HL-60 (cell line): ENCODE measurements around the gene ZNF549.

Source experiments
- DNase-seq, 2 experiments: peaks; one replicate each; pipeline ENCODE4 v3.0.0-alpha.2; 2010 to 2020; ENCODE audit warnings: low read depth in 1 of 2, low spot score in 1 of 2
- H3K27ac ChIP-seq: fragments of 250-450 bp; sonication (Bioruptor Pico); replicated peaks from 2 replicates; pipeline ENCODE4 v1.5.1; 2020; ENCODE audit warnings: mild to moderate bottlenecking, moderate library complexity
- H3K27me3 ChIP-seq: fragments of 250-450 bp; sonication (Bioruptor Pico); 2 replicates; pipeline ENCODE4 v1.5.1; 2021; ENCODE audit warnings: mild to moderate bottlenecking, moderate library complexity; ENCODE audit not compliant: insufficient read depth, poor library complexity, severe bottlenecking
- H3K4me3 ChIP-seq: replicated peaks from 2 replicates; pipeline ENCODE4 v1.5.1; 2011; ENCODE audit warnings: mild to moderate bottlenecking, control low read depth, low read length; ENCODE audit not compliant: insufficient read depth
- CTCF ChIP-seq: IDR thresholded peaks from one replicate; pipeline ENCODE4 v1.5.1; 2011; ENCODE audit warnings: low read length, control low read depth, inconsistent platforms; ENCODE audit not compliant: insufficient read depth
- GABPA ChIP-seq: IDR thresholded peaks from 2 replicates; pipeline ENCODE4 v1.6.1; 2012; ENCODE audit warnings: low read depth
- POLR2AphosphoS5 ChIP-seq: IDR thresholded peaks from 2 replicates; pipeline ENCODE4 v1.6.1; 2012; ENCODE audit warnings: low read depth
- REST ChIP-seq: IDR thresholded peaks from 2 replicates; pipeline ENCODE4 v1.6.1; 2012; ENCODE audit warnings: low read depth; ENCODE audit not compliant: insufficient replicate concordance
- SPI1 ChIP-seq: IDR thresholded peaks from 2 replicates; pipeline ENCODE4 v1.6.1; 2012; ENCODE audit warnings: low read depth, mild to moderate bottlenecking, borderline replicate concordance

Gene ZNF549

GRCh38 chr19:57506163-57506562, 21.0 kb upstream of the ZNF549 start:
- H3K27me3 ChIP-seq, result no peaks in the 10 kb centered on the region
- DNase-seq, result no peak
- H3K4me3 ChIP-seq, result no peak overlapping the region
- TF ChIP-seq GABPA (no peak), REST (no peak), CTCF (no peak), POLR2AphosphoS5 (no peak), SPI1 (no peak)
- H3K27ac ChIP-seq, result no peak overlapping the region

GRCh38 chr19:57511484-57511883, 15.7 kb upstream of the ZNF549 start:
- TF ChIP-seq REST (no peak), GABPA (no peak), POLR2AphosphoS5 (no peak), CTCF (no peak), SPI1 (no peak)
- DNase-seq, result no peak

GRCh38 chr19:57512845-57513244, 14.3 kb upstream of the ZNF549 start:
- Histone ChIP-seq H3K27ac (no peak overlapping the region), H3K4me3 (no peak overlapping the region), H3K27me3 (no peaks in the 10 kb centered on the region)
- TF ChIP-seq CTCF (no peak), REST (no peak), SPI1 (no peak), GABPA (no peak), POLR2AphosphoS5 (no peak)
- no peak for DNase-seq

More at GRCh38 chr19:57511484-57511883, 15.7 kb upstream of the ZNF549 start:
- H3K4me3 ChIP-seq, result no peak overlapping the region
- no peaks in the 10 kb centered on the region for H3K27me3 ChIP-seq
- H3K27ac ChIP-seq, result no peak overlapping the region
